AG10803 (cell line): ENCODE results near the gene CRHR2.

Source experiments
- DNase-seq: peaks from one replicate; pipeline ENCODE4 v3.0.0; 2010; ENCODE audit warnings: low read depth
- H3K4me3 ChIP-seq: 2 replicates; pipeline ENCODE4 v1.5.1; 2011; ENCODE audit warnings: mild to moderate bottlenecking, low read length, control low read depth
- TF ChIP-seq, protein P1 (sequence below): conservative IDR thresholded peaks from 2 replicates; pipeline ENCODE4 v1.5.1; 2011; ENCODE audit warnings: mild to moderate bottlenecking, low read length, control low read depth, inconsistent platforms

CRHR2 gene

GRCh38 chr7:30649717-30650420 is 32.4 kb downstream of the CRHR2 start:
- TF ChIP-seq, protein P1, sequence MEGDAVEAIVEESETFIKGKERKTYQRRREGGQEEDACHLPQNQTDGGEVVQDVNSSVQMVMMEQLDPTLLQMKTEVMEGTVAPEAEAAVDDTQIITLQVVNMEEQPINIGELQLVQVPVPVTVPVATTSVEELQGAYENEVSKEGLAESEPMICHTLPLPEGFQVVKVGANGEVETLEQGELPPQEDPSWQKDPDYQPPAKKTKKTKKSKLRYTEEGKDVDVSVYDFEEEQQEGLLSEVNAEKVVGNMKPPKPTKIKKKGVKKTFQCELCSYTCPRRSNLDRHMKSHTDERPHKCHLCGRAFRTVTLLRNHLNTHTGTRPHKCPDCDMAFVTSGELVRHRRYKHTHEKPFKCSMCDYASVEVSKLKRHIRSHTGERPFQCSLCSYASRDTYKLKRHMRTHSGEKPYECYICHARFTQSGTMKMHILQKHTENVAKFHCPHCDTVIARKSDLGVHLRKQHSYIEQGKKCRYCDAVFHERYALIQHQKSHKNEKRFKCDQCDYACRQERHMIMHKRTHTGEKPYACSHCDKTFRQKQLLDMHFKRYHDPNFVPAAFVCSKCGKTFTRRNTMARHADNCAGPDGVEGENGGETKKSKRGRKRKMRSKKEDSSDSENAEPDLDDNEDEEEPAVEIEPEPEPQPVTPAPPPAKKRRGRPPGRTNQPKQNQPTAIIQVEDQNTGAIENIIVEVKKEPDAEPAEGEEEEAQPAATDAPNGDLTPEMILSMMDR, result no peak
- DNase-seq, result no peak
- no peak overlapping the region for H3K4me3 ChIP-seq

DNA sequence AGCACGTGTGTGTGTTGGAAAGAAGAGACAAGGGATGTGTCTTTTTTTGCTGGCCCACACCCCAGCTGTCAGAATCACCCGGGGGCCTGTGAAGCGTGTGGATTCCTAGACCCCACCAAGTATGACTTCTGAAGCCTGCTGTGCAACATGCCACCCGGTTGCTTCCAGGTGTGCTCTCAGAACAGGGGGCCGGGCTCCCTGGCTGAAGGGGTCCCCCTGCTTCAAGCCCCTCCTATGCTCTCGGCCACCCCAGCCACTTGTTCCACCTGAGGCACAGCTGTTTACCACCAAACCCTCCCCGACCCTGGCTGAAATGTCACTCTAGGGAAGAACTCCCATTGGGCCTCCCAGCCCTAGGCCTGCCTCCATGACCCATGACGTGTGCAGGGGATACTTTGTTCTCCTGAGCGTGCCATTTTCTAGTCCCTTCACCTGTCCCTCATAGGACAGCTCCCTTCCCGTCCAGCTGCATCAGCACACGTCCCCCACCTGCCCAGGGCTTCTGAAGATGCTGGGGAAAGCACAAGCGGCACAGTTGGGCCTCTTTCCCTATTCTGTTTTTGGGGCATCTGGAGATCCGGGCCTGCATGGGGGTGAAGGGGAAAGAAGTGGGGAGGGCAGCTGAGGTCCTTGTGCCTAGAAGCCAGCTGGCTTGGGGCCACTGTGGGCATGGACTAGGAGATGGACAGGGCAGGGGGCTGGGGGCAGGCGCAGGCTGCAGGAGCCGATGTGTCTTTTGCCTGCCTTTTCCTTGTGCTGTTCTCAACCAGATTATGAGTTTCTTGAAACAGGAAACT is 33.3 kb downstream of the CRHR2 start:
- no peak overlapping the region for H3K4me3 ChIP-seq
- TF ChIP-seq, protein P1, result no peak

DNA sequence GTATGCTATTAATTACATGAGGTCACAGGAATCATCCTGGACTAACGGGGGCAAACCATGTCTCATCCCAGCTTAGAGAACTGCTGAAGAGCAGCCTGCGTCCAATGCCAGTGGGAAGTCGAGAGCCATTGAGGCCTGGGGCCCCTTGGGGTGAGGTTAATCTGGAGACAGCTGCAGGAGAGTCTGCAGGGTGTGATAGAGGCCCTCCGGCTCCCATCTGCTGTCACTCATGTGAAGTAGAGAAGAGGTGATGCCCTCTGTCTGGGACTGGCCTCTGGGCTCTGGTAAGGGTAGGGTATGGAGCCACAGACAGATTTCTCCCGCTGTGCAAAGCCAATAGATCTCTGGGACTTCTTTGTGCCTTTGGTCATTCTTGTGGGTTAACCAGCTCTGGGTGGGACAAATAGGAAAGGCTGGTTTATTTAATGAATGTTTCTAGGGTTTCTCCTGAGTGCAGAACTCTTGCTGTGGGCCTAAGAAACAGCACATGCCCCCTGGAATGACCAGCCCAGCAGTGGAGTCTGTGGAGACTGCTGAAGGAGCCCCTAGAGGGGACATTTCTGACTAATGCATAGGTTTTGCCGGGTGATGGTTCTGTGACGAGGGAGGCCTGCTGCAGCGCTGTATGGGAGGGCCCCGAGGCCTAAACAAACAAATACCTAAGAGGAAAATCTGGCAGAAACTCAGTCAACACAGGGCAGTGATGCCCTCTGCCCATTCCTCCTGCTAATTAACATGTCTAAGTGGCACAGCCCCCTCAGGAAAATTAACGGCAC is 34.5 kb downstream of the CRHR2 start:
- no peak overlapping the region for H3K4me3 ChIP-seq
- DNase-seq, result no peak
- TF ChIP-seq, protein P1, result no peak

More for the DNA sequence above, 33.3 kb downstream of the CRHR2 start:
- DNase-seq, result no peak

GRCh38 chr7:30646154-30646553 is 36.1 kb downstream of the CRHR2 start:
- TF ChIP-seq, protein P1, result no peak
- DNase-seq, result no peak
- no peak overlapping the region for H3K4me3 ChIP-seq

DNA sequence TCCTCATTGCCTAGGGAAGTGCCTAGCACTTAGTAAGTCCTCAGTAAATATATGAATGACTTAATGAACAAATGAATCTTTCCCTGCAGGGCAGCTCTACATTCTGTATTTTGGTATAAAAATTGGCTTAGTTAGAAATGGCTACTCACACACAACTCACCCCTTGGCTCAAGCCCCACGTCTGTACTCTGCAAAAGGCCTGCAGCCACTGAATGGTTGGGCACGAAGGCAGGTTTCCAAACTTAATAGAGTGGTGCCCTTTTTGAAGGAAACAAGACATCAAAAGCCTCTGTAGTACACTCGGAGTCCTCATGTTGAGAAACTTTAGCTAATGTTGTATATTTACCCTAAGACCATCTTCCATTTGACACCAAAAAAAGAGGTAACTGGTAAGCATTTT is 36.6 kb downstream of the CRHR2 start:
- no peak overlapping the region for H3K4me3 ChIP-seq
- TF ChIP-seq, protein P1, result no peak
- no peak for DNase-seq

GRCh38 chr7:30644286-30644955 is 37.8 kb downstream of the CRHR2 start:
- DNase-seq, result no peak
- TF ChIP-seq, protein P1, result no peak
- H3K4me3 ChIP-seq, result no peak overlapping the region
